ENCODE measurements around the gene AHDC1. TPM values are rescaled to one million over a fixed set of nuclear protein-coding genes. Genes with fewer than 3 reads are reported as not detected.

Gene AHDC1
- total RNA-seq, 1 experiment from 2014 or later = 33.7 TPM

GRCh38 chr1:27571439-27572018 is 32.4 kb downstream of the AHDC1 start:
- RAD21 ChIA-PET (ENCODE audit: low non-redundant PET in 1 of 2, low total read pairs in 2 of 2, uncharacterized antibody in 2 of 2, unreplicated experiment in 2 of 2) = no interaction called here
- no peak for ATAC-seq
- no peak overlapping the region for H2AFZ ChIP-seq (ENCODE audit: low read depth, low read length, poor library complexity, severe bottlenecking)
- no peaks in the 10 kb centered on the region for H3K36me3 ChIP-seq (ENCODE audit: control insufficient read depth in 1 of 2, insufficient read depth in 2 of 2, low read length in 2 of 2)
- CTCF ChIA-PET = interaction anchor here (2.1 kb wide), 1 partner anchor 14 kb away, joined by 24 read pairs; no protein-coding TSS in a partner anchor
- H3K4me1 ChIP-seq (ENCODE audit: control insufficient read depth in 1 of 2, insufficient read depth in 2 of 2, low read length in 2 of 2) = peaks cover 56 to 74% of the 10 kb centered on the region in 2 experiments
- no peak overlapping the region for H3K9ac ChIP-seq (ENCODE audit: low read length)
- H3K9me3 ChIP-seq (ENCODE audit: control insufficient read depth in 1 of 2, insufficient read depth in 1 of 2, low read depth in 1 of 2, low read length in 2 of 2) = no peaks in the 10 kb centered on the region
- no peaks in the 10 kb centered on the region for H3K9me2 ChIP-seq (ENCODE audit: insufficient read depth)
- no peak for TF ChIP-seq MAX (IDR thresholded peaks at IDR 0.05)
- TF ChIP-seq SRF (IDR thresholded peaks at IDR 0.05; ENCODE audit: low read depth) = no peak
- TF ChIP-seq YY1 (IDR thresholded peaks at IDR 0.05; ENCODE audit: extremely low read depth, insufficient replicate concordance, low read depth, low read length) = no peak
- TF ChIP-seq POLR2AphosphoS5 (IDR thresholded peaks at IDR 0.05; ENCODE audit: low read depth, low read length) = no peak
- no peak for TF ChIP-seq JUND (IDR thresholded peaks at IDR 0.05)
- H3K27ac ChIP-seq (ENCODE audit: low read depth, low read length) = peak overlapping the region; percentile 24; the same call in 1 of the 2 replicates
- no peak for DNase-seq (ENCODE audit: low read depth, low spot score)
- intact Hi-C loops (cut with micrococcal nuclease) = no loop called here
- BruUV-seq (replicated peaks) = no TSS peak
- peak overlapping the region; percentile 89 for H3K4me2 ChIP-seq (ENCODE audit: low read length)
- H3K79me2 ChIP-seq (ENCODE audit: insufficient read depth, low read length) = peaks cover 55% of the 10 kb centered on the region
- H3K27me3 ChIP-seq (ENCODE audit: insufficient read depth, low read length) = no peaks in the 10 kb centered on the region
- POLR2A ChIA-PET = interaction anchor here (1.4 kb wide), 1 partner anchor 81 kb away, joined by 4 read pairs; the partner anchor contains the start of gene WASF2
- H4K20me1 ChIP-seq (ENCODE audit: insufficient read depth) = no peaks in the 10 kb centered on the region; the same call in 1 of the 2 replicates
- H3K4me3 ChIP-seq (replicated peaks in 1 of 2; ENCODE audit: low read depth in 1 of 2, low read length in 2 of 2) = no peak overlapping the region

- CTCF ChIA-PET = interaction anchor here (1.1 to 2.1 kb wide), 4 partner anchors 8 to 99 kb away, joined by 3 to 24 read pairs (median 4); no protein-coding TSS in a partner anchor
- Histone ChIP-seq H3K4me3 (replicated peaks in 1 of 2; ENCODE audit: low read depth in 1 of 2, low read length in 2 of 2) (no peak overlapping the region), H3K27me3 (ENCODE audit: insufficient read depth, low read length) (no peaks in the 10 kb centered on the region), H3K36me3 (ENCODE audit: control insufficient read depth in 1 of 2, insufficient read depth in 2 of 2, low read length in 2 of 2) (no peaks in the 10 kb centered on the region), H3K4me1 (ENCODE audit: control insufficient read depth in 1 of 2, insufficient read depth in 2 of 2, low read length in 2 of 2) (peaks cover 58 to 80% of the 10 kb centered on the region in 2 experiments), H3K27ac (ENCODE audit: low read depth, low read length) (peak overlapping the region; percentile 41; the same call in 1 of the 2 replicates), H4K20me1 (ENCODE audit: insufficient read depth) (no peaks in the 10 kb centered on the region; the same call in 1 of the 2 replicates), H2AFZ (ENCODE audit: low read depth, low read length, poor library complexity, severe bottlenecking) (no peak overlapping the region), H3K9me2 (ENCODE audit: insufficient read depth) (no peaks in the 10 kb centered on the region), H3K9ac (ENCODE audit: low read length) (no peak overlapping the region), H3K4me2 (ENCODE audit: low read length) (peak overlapping the region; percentile 89; the same call in 1 of the 2 replicates), H3K79me2 (ENCODE audit: insufficient read depth, low read length) (peaks cover 55% of the 10 kb centered on the region), H3K9me3 (ENCODE audit: control insufficient read depth in 1 of 2, insufficient read depth in 1 of 2, low read depth in 1 of 2, low read length in 2 of 2) (no peaks in the 10 kb centered on the region)
- no peak for ATAC-seq
- RAD21 ChIA-PET (ENCODE audit: low non-redundant PET in 1 of 2, low total read pairs in 2 of 2, uncharacterized antibody in 2 of 2, unreplicated experiment in 2 of 2) = no interaction called here
- DNase-seq (ENCODE audit: low read depth, low spot score) = no peak
- intact Hi-C loops (cut with micrococcal nuclease) = no loop called here
- BruUV-seq (replicated peaks) = no TSS peak
- POLR2A ChIA-PET = interaction anchor here (0.6 to 1.4 kb wide), 3 partner anchors 14 to 81 kb away, joined by 3 to 8 read pairs (median 4); partner anchors contain the start of genes AHDC1 and WASF2
- no peak for TF ChIP-seq CTCF (IDR thresholded peaks at IDR 0.05 in 2 of 3, conservative IDR thresholded peaks at IDR 0.05 in 1 of 3; ENCODE audit: borderline replicate concordance in 1 of 3, insufficient read depth in 1 of 3, low read depth in 2 of 3, low read length in 2 of 3)
- no peak for TF ChIP-seq TCF7L2 (IDR thresholded peaks at IDR 0.05; ENCODE audit: borderline replicate concordance, extremely low read depth, insufficient read depth, insufficient read length)
- no peak for TF ChIP-seq SRF (IDR thresholded peaks at IDR 0.05; ENCODE audit: low read depth)
- no peak for TF ChIP-seq ZBTB33 (IDR thresholded peaks at IDR 0.05; ENCODE audit: extremely low read depth, insufficient replicate concordance, low read length)
- no peak for TF ChIP-seq EGR1 (IDR thresholded peaks at IDR 0.05; ENCODE audit: low read depth)
- no peak for TF ChIP-seq ATF3 (IDR thresholded peaks at IDR 0.05)
- no peak for TF ChIP-seq YY1 (IDR thresholded peaks at IDR 0.05; ENCODE audit: extremely low read depth, insufficient replicate concordance, low read depth, low read length)
- no peak for TF ChIP-seq EZH2phosphoT487 (IDR thresholded peaks at IDR 0.05; ENCODE audit: borderline replicate concordance)
- no peak for TF ChIP-seq SP1 (IDR thresholded peaks at IDR 0.05; ENCODE audit: low read depth)
- no peak for TF ChIP-seq JUND (IDR thresholded peaks at IDR 0.05)
- TF ChIP-seq ZFX (IDR thresholded peaks at IDR 0.05) = no peak
- no peak for TF ChIP-seq FOSL1 (IDR thresholded peaks at IDR 0.05; ENCODE audit: low read depth)
- TF ChIP-seq EZH2 (IDR thresholded peaks at IDR 0.05) = no peak
Observed at GRCh38 chr1:27570784-27571183, 33.2 kb downstream of the AHDC1 start.

Data from HCT116 (cell line).